MM.1S (cell line): ENCODE results near the gene SETD9.
A peak's percentile ranks its signal among the peaks of the same experiment; 100 is the strongest.

ENCODE experiments used
- DNase-seq: peaks from one replicate; pipeline ENCODE4 v3.0.0-alpha.2; 2015
- H2AFZ ChIP-seq: fragments of 300-600 bp; sonication (generic); 2 replicates; pipeline ENCODE4 v1.6.0; 2016; ENCODE audit warnings: antibody characterized with exemption, low read length
- H3F3A ChIP-seq: fragments of 300-600 bp; sonication (generic); 2 replicates; pipeline ENCODE4 v1.6.1; 2016; ENCODE audit warnings: mild to moderate bottlenecking, antibody characterized with exemption, low read length, moderate library complexity, mixed read lengths; ENCODE audit not compliant: insufficient read depth
- H3K27ac ChIP-seq: fragments of 300-600 bp; sonication (generic); 2 replicates; pipeline ENCODE4 v1.5.1; 2016; ENCODE audit warnings: mild to moderate bottlenecking, low read length
- H3K27me3 ChIP-seq: fragments of 300-600 bp; sonication (generic); replicated peaks from 2 replicates; pipeline ENCODE4 v1.6.0; 2016; ENCODE audit warnings: low read length; ENCODE audit not compliant: insufficient read depth
- H3K36me3 ChIP-seq: fragments of 300-600 bp; sonication (generic); replicated peaks from 2 replicates; pipeline ENCODE4 v1.6.1; 2016; ENCODE audit warnings: mild to moderate bottlenecking, low read length, mixed read lengths; ENCODE audit not compliant: insufficient read depth
- H3K4me1 ChIP-seq: fragments of 300-600 bp; sonication (generic); 2 replicates; pipeline ENCODE4 v1.6.1; 2016; ENCODE audit warnings: low read length, mixed read lengths
- H3K4me2 ChIP-seq: fragments of 300-600 bp; sonication (generic); 2 replicates; pipeline ENCODE4 v1.6.0; 2016; ENCODE audit warnings: low read depth, low read length
- H3K4me3 ChIP-seq: fragments of 300-600 bp; sonication (generic); 2 replicates; pipeline ENCODE4 v1.5.1; 2016; ENCODE audit warnings: low read length, mixed read lengths
- H3K79me2 ChIP-seq: fragments of 300-600 bp; sonication (generic); 2 replicates; pipeline ENCODE4 v1.6.1; 2016; ENCODE audit warnings: mixed run types, low read length, mixed read lengths
- H3K9ac ChIP-seq: fragments of 300-600 bp; sonication (generic); 2 replicates; pipeline ENCODE4 v1.6.1; 2016; ENCODE audit warnings: low read length, mixed read lengths
- H3K9me2 ChIP-seq: fragments of 300-600 bp; sonication (generic); replicated peaks from 2 replicates; pipeline ENCODE4 v1.6.1; 2016; ENCODE audit warnings: mild to moderate bottlenecking, low read length, mixed read lengths; ENCODE audit not compliant: insufficient read depth
- H3K9me3 ChIP-seq: fragments of 300-600 bp; sonication (generic); replicated peaks from 2 replicates; pipeline ENCODE4 v1.6.1; 2016; ENCODE audit warnings: mild to moderate bottlenecking, low read length, mixed read lengths; ENCODE audit not compliant: insufficient read depth
- H4K20me1 ChIP-seq: fragments of 300-600 bp; sonication (generic); 2 replicates; pipeline ENCODE4 v1.6.1; 2016; ENCODE audit warnings: mild to moderate bottlenecking, low read length, moderate library complexity, mixed read lengths; ENCODE audit not compliant: insufficient read depth
- EZH2 ChIP-seq: fragments of 300-600 bp; sonication (generic); optimal IDR thresholded peaks from 2 replicates; pipeline ENCODE3; 2017; ENCODE audit warnings: low read depth, mild to moderate bottlenecking, antibody characterized with exemption, low read length, mixed read lengths
- EZH2phosphoT487 ChIP-seq: fragments of 300-600 bp; sonication (generic); IDR thresholded peaks from 2 replicates; pipeline ENCODE4 v1.6.1; 2018; ENCODE audit warnings: antibody characterized with exemption, low read length
- TF ChIP-seq, protein P1 (sequence below): fragments of 300-600 bp; sonication (generic); IDR thresholded peaks from 2 replicates; pipeline ENCODE4 v1.5.1; 2016; ENCODE audit warnings: antibody characterized with exemption, low read length, mixed read lengths

The SETD9 gene

DNA sequence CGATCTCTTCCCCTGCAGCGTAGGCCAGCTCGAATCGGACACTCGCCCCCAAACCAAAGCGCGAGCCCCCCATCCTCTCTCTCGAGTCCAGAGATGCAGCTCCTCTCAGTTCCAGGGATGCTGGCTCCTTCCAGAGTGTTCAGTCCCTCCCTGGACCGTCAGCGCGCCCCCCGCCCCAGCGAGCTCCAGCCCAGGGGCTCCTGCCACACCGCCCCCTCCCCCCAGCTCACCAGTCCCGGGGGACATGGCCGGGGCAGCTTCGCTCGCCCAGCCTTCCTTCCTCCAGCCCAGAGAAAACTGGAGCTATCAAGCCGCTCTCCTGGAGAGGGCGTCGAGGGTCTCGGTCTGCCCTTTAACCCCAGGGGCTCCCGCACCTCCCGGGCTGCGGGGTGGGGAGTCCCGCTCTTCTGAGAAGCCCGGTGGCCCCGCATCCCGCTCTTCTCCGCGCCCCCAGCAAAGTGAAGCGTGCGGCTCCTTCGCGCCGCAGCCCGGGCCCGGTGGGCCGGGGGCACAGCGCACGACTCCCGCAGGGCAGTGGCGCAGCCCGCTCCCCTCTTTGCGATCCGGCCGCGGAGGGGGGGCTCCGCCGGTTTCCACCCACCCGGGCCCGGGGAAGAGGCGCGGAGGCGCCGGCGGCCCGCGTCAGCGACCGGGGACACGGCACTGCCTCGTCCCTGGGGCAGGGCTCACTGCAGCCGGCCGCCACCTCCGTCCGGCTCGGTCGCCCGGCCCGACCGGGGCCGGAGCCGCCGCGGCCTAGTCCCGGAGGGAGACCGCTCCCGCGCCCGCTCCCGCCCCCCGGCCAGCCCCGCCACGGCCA lies 41.9 kb downstream of the SETD9 start:
- Histone ChIP-seq H4K20me1 (no peaks in the 10 kb centered on the region), H3K27ac (peak overlapping the region; percentile 48; the same call in 1 of the 2 replicates), H3K4me3 (peak overlapping the region; percentile 81), H3K9me2 (no peaks in the 10 kb centered on the region), H3K79me2 (peaks cover 48% of the 10 kb centered on the region), H3K4me2 (peak overlapping the region; percentile 83), H2AFZ (peak overlapping the region; percentile 49), H3K36me3 (no peaks in the 10 kb centered on the region; the same call in 1 of the 2 replicates), H3K9ac (peak overlapping the region; percentile 73), H3K9me3 (no peaks in the 10 kb centered on the region), H3K27me3 (no peaks in the 10 kb centered on the region), H3F3A (peaks cover 16% of the 10 kb centered on the region), H3K4me1 (peaks cover 7% of the 10 kb centered on the region; the same call in 1 of the 2 replicates)
- TF ChIP-seq EZH2phosphoT487 (no peak), EZH2 (no peak)
- TF ChIP-seq, protein P1, sequence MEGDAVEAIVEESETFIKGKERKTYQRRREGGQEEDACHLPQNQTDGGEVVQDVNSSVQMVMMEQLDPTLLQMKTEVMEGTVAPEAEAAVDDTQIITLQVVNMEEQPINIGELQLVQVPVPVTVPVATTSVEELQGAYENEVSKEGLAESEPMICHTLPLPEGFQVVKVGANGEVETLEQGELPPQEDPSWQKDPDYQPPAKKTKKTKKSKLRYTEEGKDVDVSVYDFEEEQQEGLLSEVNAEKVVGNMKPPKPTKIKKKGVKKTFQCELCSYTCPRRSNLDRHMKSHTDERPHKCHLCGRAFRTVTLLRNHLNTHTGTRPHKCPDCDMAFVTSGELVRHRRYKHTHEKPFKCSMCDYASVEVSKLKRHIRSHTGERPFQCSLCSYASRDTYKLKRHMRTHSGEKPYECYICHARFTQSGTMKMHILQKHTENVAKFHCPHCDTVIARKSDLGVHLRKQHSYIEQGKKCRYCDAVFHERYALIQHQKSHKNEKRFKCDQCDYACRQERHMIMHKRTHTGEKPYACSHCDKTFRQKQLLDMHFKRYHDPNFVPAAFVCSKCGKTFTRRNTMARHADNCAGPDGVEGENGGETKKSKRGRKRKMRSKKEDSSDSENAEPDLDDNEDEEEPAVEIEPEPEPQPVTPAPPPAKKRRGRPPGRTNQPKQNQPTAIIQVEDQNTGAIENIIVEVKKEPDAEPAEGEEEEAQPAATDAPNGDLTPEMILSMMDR: no peak
- peak; percentile 32 for DNase-seq

DNA sequence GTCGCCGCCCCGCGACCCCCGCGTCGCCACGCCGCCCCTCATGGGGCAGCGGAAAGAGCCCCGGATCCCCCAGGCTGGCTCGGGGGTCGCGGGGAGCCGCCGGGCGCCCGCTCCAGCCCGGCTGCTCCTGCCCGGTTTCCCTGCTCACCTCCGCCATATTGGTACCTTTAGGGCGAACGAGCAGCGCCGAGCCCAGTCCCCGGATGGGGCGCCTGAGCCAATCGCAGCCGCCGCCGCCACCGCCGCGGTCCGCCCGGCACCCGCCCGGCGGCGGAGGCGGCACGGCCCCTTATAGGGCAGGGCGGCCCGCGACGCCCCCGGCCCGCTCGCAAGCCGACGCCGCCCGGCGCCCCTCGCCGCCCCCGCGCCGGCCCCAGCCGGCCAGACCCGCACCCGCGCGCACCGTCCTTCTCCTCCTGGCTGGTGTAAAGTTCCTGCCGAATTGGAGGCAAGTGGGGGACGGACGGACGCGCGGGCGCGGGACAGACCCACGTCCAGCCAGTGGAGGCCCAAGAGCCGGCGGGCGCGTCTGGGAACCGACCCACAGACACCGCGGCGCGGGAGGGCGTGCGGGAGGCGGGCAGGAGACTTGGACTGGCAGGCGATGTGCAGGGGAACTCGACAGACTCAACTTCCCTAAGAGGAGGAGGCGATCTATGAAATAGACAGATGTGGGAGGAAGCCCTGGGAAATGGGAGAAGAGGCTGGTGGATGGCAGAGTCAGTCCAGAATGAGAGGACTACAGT lies 42.7 kb downstream of the SETD9 start, which contains the start of gene MIER3:
Gene MIER3 (minus strand): TSS at position 178 of the 746 bp plus-strand sequence. CDS start 21 bp downstream, at position 157.
- TF ChIP-seq, protein P1: no peak
- TF ChIP-seq EZH2 (no peak), EZH2phosphoT487 (no peak)

DNA sequence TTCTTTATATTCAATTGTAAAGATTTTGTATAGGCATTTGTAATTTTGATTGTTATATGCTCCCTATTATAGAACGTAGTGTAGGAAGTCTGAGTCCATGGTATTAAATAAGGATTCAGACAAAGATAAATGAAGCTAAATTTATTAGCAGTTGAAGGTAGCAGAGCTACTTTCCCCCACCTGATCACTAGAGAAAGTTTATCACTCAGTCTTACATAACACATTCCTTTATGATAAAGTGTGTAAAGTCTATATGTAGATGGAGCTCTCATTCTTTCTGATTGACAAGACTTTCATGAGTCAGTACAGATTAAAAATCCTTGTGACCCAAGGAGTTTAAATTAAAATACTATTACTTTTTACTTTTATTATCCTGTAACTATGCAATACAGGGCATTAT lies 44.9 kb downstream of the SETD9 start:
- Histone ChIP-seq H3K27ac (no peak overlapping the region), H2AFZ (no peak overlapping the region), H3K9ac (no peak overlapping the region), H3F3A (peaks cover 15% of the 10 kb centered on the region), H3K9me2 (no peaks in the 10 kb centered on the region), H3K79me2 (peaks cover 27% of the 10 kb centered on the region), H4K20me1 (no peaks in the 10 kb centered on the region), H3K27me3 (no peaks in the 10 kb centered on the region), H3K9me3 (no peaks in the 10 kb centered on the region), H3K4me2 (no peak overlapping the region), H3K4me3 (no peak overlapping the region), H3K36me3 (no peaks in the 10 kb centered on the region), H3K4me1 (peaks cover 7% of the 10 kb centered on the region; the same call in 1 of the 2 replicates)
- DNase-seq: no peak
- TF ChIP-seq EZH2 (no peak), EZH2phosphoT487 (no peak)
- TF ChIP-seq, protein P1: no peak

More for the DNA sequence above, 42.7 kb downstream of the SETD9 start, which contains the start of gene MIER3:
- Histone ChIP-seq H3K9me3 (no peaks in the 10 kb centered on the region), H3K36me3 (no peaks in the 10 kb centered on the region; the same call in 1 of the 2 replicates), H3K4me1 (peaks cover 7% of the 10 kb centered on the region; the same call in 1 of the 2 replicates), H3K9ac (peak within 1 kb of the TSS; percentile 73), H3K4me2 (peak within 1 kb of the TSS; percentile 97), H3K79me2 (peaks cover 48% of the 10 kb centered on the region), H4K20me1 (no peaks in the 10 kb centered on the region), H2AFZ (peak within 1 kb of the TSS; percentile 99), H3F3A (peaks cover 16% of the 10 kb centered on the region), H3K27me3 (no peaks in the 10 kb centered on the region), H3K27ac (peak within 1 kb of the TSS; percentile 48; the same call in 1 of the 2 replicates), H3K4me3 (peak within 1 kb of the TSS; percentile 82), H3K9me2 (no peaks in the 10 kb centered on the region)
- peak; percentile 81 for DNase-seq
